Measurements from ENCODE around the gene ANO4.
A peak's percentile ranks its signal among the peaks of the same experiment; 100 is the strongest.

The ANO4 gene

DNA sequence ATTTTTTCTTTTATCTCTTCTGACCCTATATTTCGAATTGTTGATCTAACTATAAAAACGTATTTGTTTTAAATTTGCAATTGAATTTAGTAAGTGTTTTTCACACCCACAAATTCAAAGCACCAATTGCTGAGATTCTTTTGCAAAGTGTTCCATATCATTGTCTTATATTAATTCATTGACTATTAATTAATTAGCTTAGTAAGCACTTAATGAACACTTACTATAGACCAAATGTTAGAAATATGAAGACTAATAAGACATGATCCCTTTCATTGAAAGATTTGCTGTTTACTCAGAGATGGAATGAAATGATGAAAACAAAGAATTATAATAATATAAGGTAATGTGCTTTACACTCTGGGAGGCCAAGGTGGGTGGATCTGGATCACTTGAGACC, 14.2 kb downstream of the ANO4 start:
- no peak for DNase-seq (ENCODE audit: low spot score)

DNA sequence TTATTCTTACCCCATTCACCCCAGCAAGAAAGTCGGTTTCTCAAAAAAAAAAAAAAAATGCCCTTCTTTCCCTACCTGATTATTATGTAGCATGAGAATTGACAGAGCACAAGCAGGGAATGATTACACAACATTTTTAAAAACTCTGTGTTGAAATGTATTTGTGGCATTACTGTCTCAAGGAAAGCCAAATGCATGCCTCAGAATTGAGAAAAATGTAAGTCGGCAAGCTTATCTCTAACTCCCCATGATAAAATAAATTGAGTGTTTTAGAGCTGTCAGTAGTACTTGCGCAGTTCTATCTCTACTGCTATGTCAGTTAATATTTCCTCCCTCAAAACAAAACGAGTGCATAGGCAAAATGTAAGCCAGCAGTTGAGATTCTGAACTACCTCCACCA, 25.7 kb downstream of the ANO4 start:
- no peak for DNase-seq (ENCODE audit: low spot score)

DNA sequence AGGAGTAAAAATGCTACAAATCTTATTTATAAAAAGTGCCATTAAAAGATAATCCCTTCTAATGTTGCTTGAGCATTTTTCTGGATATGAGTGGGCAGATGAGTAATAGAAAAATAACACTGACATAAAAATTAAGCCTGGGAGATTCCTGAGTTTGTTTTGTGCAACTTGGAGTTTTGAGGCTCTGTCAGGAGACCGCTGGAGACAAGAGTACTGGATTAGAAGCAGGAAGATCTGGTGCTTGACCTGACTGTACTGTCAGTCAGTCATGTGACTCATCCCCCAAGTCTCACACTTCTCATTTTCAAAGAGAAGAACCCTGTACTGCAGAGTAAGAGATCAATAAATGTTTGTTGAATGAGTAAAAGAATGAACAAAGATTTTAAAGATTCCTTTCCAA, 29.4 kb downstream of the ANO4 start:
- DNase-seq (ENCODE audit: low spot score), result peak; percentile 7

DNA sequence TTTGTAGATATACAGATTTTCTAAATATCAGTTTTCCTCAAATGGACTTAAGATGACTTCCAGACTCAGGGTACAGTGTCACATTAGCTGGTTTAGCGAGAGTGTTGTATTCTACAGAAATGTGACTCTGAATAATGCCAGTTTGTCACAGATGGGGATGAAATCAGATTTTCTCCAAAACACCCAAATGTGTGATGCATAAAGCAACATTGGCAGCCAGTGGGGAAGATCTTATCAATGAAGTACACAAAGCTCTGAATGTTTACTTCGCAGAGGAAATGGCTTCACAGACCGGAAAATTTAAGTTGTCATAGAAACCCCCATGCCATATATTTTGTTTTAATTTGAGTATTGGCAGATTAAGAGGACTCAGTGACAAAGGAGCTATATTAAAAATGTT, 29.9 kb downstream of the ANO4 start:
- no peak for DNase-seq (ENCODE audit: low spot score)

DNA sequence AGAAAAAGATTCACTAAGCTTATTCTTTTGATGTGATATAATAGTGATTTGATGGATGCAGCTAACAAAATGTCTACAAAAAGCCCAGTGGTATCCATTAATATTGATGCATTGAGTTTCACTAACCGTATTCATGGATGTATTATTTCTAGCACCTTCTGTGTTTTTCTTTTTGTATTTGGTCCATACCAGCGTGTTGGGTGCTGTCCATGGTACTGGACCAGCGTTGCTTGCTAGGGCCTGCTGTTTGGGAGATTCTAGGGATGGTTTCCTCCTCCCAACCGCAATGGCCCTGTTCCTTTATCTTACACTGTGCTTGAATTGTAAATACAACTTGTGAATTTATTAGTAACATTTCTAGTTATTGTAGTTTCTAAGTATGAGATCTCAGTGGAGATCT, 31.7 kb downstream of the ANO4 start:
- peak; percentile 33 for DNase-seq (ENCODE audit: low spot score)

DNA sequence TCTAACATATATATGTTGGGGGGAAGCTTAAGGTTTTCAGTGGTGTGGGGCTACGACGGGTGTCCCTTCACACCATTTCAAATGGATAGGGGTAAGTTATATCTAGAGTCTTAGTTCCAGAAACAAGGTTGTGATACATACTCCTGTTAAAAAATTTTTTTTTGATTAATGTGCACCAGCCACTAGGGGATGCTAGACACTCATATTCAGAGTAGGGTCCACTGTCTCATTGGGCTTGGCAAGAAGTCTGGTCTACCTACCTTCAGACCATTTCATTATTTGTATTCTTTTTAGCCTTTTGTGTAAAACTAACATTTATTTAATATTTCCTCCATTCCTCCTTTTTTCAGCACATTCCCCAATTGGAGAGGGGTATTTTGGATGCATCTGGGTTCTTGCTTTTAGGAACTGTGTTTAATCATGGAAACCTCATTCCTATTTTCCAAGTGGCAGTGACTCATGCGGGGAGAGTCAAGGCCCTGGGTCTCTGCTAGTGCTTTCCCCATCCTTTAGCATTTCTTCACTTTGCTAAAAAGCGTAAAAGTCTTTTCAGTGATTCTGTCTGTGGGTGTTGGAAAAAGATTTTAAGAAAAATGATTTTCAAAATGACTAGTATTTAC, 33.4 kb downstream of the ANO4 start:
- peak; percentile 26 for DNase-seq (ENCODE audit: low spot score)

DNA sequence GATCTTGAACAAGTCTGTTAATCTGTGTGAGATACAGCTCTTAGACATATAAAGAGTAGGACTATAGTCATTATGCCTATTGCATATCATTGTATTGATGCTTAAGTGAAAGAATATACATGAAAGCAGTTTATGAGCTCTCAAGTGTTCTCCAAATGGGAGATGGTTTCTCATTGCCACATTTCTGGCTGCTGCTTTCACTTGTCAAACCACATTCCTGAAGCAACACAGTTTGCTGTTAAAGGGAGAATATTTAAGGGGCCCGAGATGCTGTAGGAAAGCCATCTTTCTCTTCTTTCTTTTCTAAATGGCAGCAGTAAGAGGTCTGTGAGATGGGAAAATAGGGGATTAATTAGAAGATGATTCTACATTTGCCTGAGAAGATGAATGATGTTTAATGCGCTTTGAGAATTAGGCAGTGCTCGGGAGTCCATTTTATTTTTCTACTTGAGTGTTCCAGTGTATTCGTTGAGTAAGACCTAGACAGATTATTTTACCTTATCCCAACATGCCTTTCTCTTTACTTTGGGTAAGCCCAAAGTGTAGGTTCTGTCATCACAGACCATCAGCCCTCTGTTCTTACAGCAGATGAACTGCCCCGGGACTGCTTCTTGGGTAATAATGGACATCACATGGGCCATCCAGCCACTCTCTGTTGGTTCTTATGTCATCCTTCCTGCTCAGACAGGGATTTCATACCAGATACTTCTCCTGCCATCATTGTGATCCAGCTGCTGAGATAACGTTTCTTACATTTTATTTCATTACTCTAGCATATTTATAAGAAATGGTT, 35.6 kb downstream of the ANO4 start:
- no peak for DNase-seq (ENCODE audit: low spot score)

DNA sequence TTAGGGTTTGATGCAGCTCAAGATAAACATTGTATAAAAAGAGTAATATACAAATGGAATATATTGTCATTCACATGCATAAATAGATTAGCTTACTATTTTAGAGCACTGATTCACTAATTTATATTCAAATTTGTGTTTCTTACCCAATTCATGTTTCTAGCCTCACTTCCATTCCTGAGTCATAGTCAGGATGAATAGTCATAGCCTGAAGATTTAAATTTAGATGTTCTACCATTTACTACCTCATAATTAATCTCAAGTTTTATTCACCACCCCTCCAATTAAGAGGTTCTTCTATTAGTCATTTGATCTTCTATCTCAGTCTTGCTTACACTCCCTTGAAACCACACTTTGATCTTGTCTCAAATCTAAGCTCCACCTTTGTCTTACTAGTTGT, 38.7 kb downstream of the ANO4 start:
- DNase-seq (ENCODE audit: low spot score), result no peak

DNA sequence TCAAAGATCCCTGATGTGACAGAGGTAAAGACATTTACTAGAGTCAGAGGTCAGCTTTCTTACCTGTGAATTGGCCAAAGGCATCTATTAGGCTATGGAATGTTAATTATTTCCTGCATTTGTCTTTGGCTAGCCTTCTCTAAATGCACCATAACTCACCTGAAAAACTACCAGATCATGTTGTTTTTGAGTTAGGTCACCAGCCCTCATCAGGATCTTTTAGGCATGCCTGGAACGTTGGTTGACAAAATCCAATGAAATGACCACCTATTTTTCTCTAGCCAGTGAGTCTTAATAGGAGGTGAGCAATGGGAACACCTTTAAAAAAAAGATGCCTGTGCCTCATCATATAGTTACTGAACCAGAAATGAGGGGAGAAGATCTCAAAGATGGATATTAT, 46.2 kb downstream of the ANO4 start:
- no peak for DNase-seq (ENCODE audit: low spot score)

DNA sequence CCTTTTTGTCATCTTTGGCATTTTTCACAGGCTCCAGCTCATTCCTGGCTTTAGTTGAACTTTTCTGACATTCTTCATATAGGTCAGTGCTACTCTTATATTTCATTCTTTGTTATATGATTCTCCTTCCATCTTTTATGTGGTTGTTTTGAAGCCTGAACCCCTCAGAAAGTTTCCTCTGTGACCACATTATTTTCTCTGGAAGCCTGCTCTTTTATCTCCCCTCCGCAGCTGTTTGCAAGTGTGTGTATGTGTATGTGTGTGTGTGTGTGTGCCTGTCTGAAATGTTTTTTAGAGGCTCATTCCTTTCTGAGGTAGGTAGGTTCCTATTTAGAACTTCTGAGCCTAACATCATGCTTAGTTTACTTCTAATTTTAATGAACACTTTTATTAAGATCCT, 47.6 kb downstream of the ANO4 start:
- no peak for DNase-seq (ENCODE audit: low spot score)

DNA sequence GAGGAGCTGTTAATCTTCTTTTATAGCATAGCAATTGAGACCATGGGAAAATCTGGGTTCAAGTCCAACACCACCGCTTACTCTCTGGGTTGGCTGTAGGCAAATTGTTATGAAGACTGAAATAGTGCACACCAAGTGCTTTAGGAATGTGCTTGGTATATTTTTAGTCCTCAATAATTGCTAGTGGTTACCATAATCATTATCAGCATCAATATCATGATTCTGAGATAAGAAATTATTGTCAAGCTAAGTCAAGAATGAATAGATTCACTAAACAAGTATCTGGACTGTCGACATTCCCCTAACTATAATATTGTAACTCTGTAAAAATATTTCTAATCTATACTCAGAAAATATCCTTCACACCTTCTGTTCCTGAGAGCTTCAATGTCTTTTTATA, 48.5 kb downstream of the ANO4 start:
- DNase-seq (ENCODE audit: low spot score), result no peak

DNA sequence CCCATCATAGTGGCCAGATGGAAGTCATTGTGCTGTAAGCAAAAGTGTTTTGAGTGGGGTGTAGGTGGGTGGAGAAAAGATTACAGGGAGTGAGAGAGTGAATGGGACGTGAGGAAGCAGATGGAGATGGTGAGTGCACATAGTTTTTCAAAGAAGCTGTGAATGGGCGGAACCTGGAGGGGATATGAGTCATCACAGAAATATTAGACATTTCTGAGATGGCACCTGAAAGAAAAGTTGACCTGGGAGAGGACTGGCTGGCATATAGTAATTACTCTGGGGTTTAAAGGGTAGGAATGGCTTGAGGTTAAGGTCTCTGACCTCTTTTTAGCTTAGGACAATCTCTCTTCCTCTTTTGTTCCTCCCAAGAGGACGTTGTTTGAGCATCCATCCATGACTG, 50.5 kb downstream of the ANO4 start:
- no peak for DNase-seq (ENCODE audit: low spot score)

DNA sequence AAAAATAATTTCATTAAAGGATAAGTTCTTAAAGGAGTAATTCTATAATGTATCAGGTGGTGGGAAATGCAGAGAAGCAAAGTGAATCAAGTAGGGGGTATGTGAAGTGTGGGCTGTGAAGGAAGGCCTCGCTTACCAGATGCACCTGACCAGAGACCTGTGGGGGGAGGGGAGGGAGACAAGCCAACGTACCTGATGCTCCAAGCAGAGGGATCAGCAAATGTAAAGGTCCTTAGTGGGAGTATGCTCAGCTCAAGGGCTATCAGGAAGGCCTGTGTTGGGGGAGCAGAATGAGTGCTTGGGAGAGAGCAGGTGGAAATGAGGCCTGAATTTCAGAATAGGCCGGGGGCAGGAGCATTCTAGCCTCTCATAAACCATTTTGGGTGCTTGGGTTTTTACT, 57.1 kb downstream of the ANO4 start:
- no peak for DNase-seq (ENCODE audit: low spot score)

DNA sequence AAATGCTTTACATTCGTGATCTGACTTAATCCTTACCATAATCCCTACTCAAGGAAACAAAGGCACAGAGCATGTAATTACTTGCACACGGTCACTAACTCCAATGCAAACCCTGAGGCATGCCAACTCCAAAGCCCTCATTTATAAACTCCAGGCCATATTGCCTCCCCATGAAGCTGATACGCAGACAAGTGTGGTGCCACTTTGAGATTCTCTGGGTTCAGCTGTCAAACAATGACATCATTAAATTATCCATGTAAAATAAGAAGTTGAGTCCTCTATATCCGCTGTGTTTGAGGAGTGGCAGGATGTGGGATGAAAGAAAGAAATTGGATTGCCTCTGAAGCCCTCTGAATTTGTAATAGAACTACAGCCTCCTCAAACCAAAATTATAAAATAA, 62.8 kb downstream of the ANO4 start:
- no peak for DNase-seq (ENCODE audit: low spot score)

DNA sequence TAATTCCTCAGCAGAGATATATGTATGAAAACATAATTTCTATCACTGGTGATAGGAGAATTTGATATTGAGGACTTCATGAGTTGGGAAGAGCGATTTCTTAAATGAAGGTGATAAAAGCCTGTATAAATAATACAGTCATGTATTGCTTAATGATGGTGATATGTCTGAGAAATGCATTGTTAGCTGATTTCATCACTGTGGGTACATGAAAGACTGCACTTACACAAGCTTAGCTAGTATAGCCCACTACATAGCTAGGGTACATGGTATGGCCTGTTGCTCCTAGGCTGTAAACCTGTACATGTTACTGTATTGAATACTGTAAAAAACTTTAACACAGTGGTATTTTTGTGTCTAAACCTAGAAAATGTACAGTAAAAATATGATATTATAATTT, 63.4 kb downstream of the ANO4 start:
- DNase-seq (ENCODE audit: low spot score), result no peak

DNA sequence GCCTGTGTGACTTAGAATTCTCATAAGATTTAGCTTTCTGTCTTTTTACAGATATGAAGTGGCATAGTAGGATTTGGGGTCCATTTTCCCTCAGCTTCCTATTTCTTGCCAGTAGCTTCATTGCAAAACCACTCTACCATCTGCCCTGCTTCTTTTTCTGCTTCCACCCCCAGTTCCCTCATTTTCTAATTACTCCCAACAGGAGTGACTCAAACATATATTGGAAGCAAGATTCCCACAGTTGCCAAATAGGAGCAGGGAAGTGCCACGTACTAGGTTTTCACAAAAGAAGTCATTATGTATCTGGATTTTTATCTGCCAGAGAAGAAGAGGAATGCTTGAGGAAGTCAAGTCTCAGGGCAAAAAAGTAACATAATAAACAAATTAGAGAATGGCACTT, 64.1 kb downstream of the ANO4 start:
- no peak for DNase-seq (ENCODE audit: low spot score)

DNA sequence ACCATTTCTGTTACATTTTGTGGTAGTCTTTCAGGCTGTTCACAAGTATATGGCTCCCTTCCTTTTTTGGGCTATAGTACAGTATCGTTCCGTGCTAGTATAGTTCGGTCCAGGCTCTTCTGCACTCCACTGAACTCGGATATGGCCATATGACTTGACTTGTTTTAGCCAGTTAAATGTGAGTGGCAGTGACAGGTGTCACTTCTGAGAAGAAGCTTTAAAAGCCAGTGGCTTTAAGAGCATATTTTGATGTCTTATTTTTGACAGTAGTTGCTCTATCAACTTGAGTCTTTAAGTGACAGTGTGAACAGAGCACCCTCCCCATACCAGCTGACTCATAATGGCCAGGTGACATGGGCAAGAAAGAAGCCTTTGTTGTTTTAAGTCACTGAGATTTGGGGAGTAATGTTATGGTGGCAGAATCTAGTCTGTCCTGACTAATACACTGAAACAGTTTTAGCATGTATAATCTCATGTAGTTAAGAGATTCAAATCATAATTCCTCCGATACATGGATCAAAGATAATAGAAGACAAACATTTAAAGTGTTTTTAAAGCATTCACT, 64.6 kb downstream of the ANO4 start:
- DNase-seq (ENCODE audit: low spot score), result no peak

DNA sequence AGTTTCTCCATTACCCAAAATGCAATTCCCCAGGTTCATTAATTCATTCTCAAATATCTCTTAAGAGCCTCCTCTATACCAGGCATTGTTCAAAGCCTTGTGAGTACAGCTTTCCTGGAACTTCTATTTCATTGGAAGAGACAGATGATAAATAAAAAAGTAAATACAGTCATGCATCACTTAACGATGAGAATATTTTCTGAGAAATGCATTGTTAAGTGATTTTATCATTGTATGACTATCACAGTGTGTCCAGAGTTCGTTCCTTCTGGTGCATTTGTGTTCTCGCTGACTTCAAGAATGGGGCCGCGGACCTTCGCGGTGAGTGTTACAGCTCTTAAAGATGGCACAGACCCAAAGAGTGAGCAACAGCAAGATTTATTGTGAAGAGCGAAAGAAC, 66.0 kb downstream of the ANO4 start:
- no peak for DNase-seq (ENCODE audit: low spot score)

DNA sequence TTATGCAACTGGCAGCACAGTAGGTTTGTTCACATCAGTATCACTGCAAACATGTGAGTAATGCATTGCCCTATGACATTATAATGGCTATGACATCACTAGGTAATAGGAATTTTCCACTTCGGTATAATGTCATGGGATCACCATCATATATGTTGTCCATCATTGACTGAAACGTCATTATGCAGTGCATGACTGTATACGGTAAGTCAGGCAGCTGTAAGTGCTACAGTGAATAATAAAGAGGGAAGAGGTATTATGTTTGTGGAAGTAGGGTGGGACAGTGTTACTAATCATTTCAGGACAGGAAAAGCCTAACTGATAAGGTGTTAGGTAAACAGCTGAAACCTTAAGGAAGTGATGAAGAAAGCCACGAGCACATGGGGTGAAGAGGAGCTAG, 68.1 kb downstream of the ANO4 start:
- no peak for DNase-seq (ENCODE audit: low spot score)

DNA sequence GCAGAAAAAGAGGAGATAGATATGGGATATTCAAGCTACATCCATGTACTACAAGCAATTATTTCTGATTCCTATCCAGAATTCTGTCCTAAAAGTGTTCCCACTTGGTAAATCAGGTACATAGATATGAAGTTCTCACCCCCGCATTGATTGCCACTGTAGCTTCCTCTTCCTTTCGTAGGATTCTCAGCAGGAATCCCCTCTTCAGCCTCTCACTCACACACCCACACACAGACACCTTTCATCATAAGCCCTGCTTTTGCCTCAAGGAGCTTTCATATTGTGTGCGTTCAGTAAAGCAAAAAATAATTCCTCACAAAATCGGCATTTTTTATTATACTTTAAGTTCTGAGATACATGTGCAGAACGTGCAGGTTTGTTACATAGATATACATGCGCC, 69.8 kb downstream of the ANO4 start:
- DNase-seq (ENCODE audit: low spot score), result no peak

DNA sequence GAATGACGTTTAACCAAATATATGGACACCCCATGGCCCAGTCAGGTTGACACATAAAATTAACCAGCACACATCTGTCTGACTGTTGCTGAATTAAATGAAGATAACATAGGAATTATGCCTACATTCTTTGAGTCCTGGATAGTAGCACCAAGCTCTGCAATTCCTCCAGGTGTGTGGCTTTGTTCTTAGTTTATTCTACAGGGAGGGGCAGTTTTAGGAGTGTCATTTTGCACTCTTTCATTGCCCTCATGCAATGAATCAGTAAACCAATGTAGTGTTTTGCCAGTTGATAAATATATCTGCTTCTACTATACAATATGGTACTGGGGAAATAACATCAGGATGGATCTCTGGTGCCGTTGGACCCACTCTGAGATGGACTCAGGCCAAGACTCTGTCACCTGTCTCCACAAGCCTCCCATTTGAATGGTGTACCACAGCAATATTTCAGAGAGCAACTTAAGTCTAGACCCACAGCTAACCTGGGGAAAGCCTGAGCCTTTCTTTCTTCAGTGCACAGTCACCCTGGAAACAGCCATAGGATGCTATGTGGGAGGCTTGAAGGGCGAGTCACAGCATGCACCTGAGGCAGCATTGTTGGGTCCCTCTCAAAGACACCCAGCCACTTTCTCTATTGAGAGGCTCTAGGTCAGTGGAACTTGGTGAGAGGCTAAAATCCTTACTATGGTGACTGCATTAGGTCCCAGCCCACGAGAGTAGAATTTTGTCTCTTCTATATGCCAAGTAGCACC, 73.2 kb downstream of the ANO4 start:
- DNase-seq (ENCODE audit: low spot score), result no peak

DNA sequence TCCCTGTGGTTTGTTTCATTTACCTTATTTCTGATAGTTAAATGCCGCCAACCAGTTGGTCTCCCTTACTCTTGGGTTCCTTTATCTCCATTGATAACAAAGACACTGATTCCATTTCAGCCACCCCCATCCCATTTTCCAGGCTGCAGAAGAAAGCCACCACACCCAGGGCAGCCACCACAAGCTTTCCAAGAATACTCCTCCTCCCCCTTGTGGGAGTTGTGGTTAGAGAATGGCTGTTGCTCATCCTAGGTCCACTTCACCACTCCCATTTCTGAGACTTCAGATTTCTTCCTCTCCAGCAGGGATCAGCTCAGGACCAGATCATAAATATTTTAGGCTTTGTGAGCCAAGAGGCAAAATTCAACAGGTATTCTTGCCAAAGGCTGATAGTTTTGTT, 73.9 kb downstream of the ANO4 start:
- peak; percentile 47 for DNase-seq (ENCODE audit: low spot score)

DNA sequence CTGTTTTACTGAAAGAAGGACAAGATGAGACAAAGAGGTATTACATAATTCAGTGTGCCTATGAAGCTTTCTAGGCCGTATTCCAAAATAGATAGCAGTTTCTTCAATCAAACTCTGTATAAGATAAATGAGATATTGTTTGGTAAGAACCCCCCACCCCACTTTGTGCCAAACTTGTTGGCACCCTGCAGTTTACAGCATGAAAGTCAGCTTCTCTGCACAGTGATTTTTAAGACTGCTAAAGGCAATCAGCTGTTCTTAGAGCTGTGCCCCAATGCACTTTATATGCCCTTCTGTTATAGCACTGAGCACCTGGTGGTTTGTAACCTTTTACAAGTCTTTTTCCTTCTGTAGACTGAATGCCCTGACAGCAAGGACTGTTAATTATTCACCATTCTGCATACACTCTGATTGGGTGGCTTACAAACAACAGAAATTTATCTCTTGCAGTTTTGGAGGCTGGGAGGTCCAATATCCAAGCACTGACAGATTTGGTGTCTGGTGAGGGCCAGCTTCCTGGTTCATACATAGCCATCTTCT, 76.7 kb downstream of the ANO4 start:
- DNase-seq (ENCODE audit: low spot score), result no peak
